Epithelial cell of proximal tubule (primary cell): ENCODE results near the gene CD109. TPM values are rescaled to one million over a fixed set of nuclear protein-coding genes. Genes with fewer than 3 reads are reported as not detected.

Experiments
- DNase-seq: peaks from one replicate; pipeline ENCODE4 v3.0.0-alpha.2; 2011; ENCODE audit warnings: low read depth
- H3K4me3 ChIP-seq: 2 replicates; pipeline ENCODE4 v1.5.1; 2011; ENCODE audit warnings: low read depth, mild to moderate bottlenecking, low read length
- CTCF ChIP-seq: conservative IDR thresholded peaks from 2 replicates; pipeline ENCODE4 v1.5.1; 2012; ENCODE audit warnings: low read depth, mild to moderate bottlenecking, low read length
- total RNA-seq: library from RNA; depleted of rRNA; stranded (reverse); fragments of >200 nt; gene quantifications from 2 replicates; pipeline ENCODE4 v1.2.3, GENCODE V29; 2015

Gene CD109
- 11.4 and 24.3 TPM in 2 replicates for total RNA-seq

- TF ChIP-seq CTCF: no peak
- DNase-seq: peak; percentile 72
- peak within 1 kb of the TSS; percentile 58 for H3K4me3 ChIP-seq
Observed at GRCh38 chr6:73695619-73696421, at the start of gene CD109. Gene CD109 (plus strand): TSS chr6:73696203. CDS start chr6:73696216, 13 bp downstream.

- TF ChIP-seq CTCF: no peak
- DNase-seq: no peak
- no peak overlapping the region for H3K4me3 ChIP-seq
Observed at GRCh38 chr6:73648166-73648565, 47.8 kb upstream of the CD109 start.

- no peak for TF ChIP-seq CTCF
- no peak overlapping the region for H3K4me3 ChIP-seq
- no peak for DNase-seq
Observed at GRCh38 chr6:73649783-73650182, 46.2 kb upstream of the CD109 start.

DNA sequence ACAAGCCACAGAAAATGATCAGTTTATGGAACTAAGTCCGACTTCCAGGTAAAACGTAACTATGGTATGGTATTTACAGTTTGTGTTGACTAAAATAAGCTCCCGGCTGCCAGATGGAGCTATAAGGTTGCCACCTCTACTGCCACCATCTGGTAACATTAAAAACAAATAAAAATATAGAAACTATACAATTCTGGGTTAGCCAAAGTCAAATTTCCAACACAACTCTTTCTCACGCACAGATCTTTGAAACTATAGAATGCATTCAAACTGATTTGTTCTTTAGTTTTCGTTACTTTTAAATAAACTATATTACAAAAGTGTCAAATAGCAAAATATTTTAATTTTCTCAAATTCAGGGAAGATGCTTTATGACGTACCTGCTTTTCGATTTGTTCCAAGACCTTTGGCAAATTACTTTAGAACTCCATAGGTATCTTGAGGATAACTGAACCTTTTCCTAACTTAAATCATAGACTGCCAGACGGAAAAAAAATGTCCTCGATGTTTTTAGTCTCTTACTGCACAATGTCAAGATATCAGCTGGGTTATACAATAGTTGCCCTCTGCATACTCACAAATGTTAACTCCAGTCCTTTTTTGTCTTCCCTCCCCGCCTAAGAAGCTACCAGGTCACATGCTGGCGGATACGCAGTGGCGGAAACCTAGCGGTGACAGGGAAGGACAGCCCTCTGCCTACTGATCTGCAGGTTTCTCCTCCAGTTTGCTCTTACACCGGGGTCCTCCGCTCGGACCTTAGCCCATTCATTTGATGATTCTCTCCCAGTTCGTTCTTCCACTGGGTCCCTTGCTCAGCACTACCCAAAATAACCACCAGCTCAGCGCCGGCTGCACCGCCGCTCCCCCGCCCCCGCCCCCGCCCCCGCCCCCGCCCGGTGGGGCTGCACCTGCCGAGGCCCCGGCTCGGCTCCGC lies 43.1 kb upstream of the CD109 start:
- no peak for DNase-seq

GRCh38 chr6:73653571-73654424 lies 42.2 kb upstream of the CD109 start, which contains the start of gene SLC17A5:
Gene SLC17A5 (minus strand): TSS chr6:73653992. CDS start chr6:73653886, 106 bp downstream.
- no peak for TF ChIP-seq CTCF
- H3K4me3 ChIP-seq: peak within 1 kb of the TSS; percentile 96
- DNase-seq: peak; percentile 47

More for the DNA sequence above, 43.1 kb upstream of the CD109 start:
- H3K4me3 ChIP-seq: peak overlapping the region; percentile 96
- TF ChIP-seq CTCF: peak; percentile 55

- H3K4me3 ChIP-seq: peak overlapping the region; percentile 96
- TF ChIP-seq CTCF: no peak
- no peak for DNase-seq
Observed at GRCh38 chr6:73655341-73655917, 40.6 kb upstream of the CD109 start.
